ENCODE results near the gene SAA1.

Gene SAA1

GRCh38 chr11:18312663-18313420 lies 46.8 kb downstream of the SAA1 start:
- DNase-seq = no peak

- no peak for DNase-seq
These were observed 48.1 kb downstream of the SAA1 start for GRCh38 chr11:18313965-18314763.

- no peak for DNase-seq
These were observed 48.9 kb downstream of the SAA1 start for GRCh38 chr11:18314784-18315523.

- DNase-seq = no peak
These were observed 49.8 kb downstream of the SAA1 start for GRCh38 chr11:18315893-18316292.

- DNase-seq = no peak
These were observed 51.5 kb downstream of the SAA1 start for GRCh38 chr11:18317551-18317950.

Measured in activated T-cell treated with anti-CD3 and anti-CD28 coated beads for 4 hours (primary cell).